Bone marrow (tissue), 2 donors: Measurements from ENCODE around the gene GPBP1.
A peak's percentile ranks its signal among the peaks of the same experiment; 100 is the strongest.

Experiments
- DNase-seq, 2 donors: peaks; one replicate each; lab custom pipeline; 2025; lab: John Stamatoyannopoulos, UW

GPBP1 gene

GRCh38 chr5:57211039-57211438 lies 37.2 kb downstream of the GPBP1 start:
- DNase-seq: no peak

- no peak for DNase-seq
Measured at GRCh38 chr5:57215629-57216195, 41.9 kb downstream of the GPBP1 start.

- no peak for DNase-seq
Measured at GRCh38 chr5:57216714-57217113, 42.9 kb downstream of the GPBP1 start.

- DNase-seq: no peak
Measured at GRCh38 chr5:57219386-57219785, 45.5 kb downstream of the GPBP1 start.

- peak in 1 of 2 donors; percentile 48 for DNase-seq
Measured at GRCh38 chr5:57221049-57221568, 47.2 kb downstream of the GPBP1 start.

- no peak for DNase-seq
Measured at GRCh38 chr5:57225553-57225952, 51.7 kb downstream of the GPBP1 start.

GRCh38 chr5:57229313-57229712 lies 55.5 kb downstream of the GPBP1 start:
- no peak for DNase-seq

GRCh38 chr5:57231607-57232006 lies 57.7 kb downstream of the GPBP1 start:
- no peak for DNase-seq

GRCh38 chr5:57232293-57233033 lies 58.6 kb downstream of the GPBP1 start:
- DNase-seq: no peak

- peak in 1 of 2 donors; percentile 2 for DNase-seq
Measured at GRCh38 chr5:57243286-57244137, 69.7 kb downstream of the GPBP1 start.

- no peak for DNase-seq
Measured at GRCh38 chr5:57244331-57244730, 70.5 kb downstream of the GPBP1 start.

GRCh38 chr5:57246426-57246825 lies 72.6 kb downstream of the GPBP1 start:
- no peak for DNase-seq

GRCh38 chr5:57247765-57248164 lies 73.9 kb downstream of the GPBP1 start:
- DNase-seq: no peak

- DNase-seq: no peak
Measured at GRCh38 chr5:57249265-57249874, 75.5 kb downstream of the GPBP1 start.

GRCh38 chr5:57258052-57258451 lies 84.2 kb downstream of the GPBP1 start:
- DNase-seq: no peak

- no peak for DNase-seq
Measured at GRCh38 chr5:57258943-57259342, 85.1 kb downstream of the GPBP1 start.

GRCh38 chr5:57259704-57260103 lies 85.8 kb downstream of the GPBP1 start:
- no peak for DNase-seq

GRCh38 chr5:57262541-57262940 lies 88.7 kb downstream of the GPBP1 start:
- no peak for DNase-seq

- DNase-seq: no peak
Measured at GRCh38 chr5:57267805-57268204, 93.9 kb downstream of the GPBP1 start.

GRCh38 chr5:57276353-57276752 lies 102.5 kb downstream of the GPBP1 start:
- DNase-seq: no peak

GRCh38 chr5:57277085-57277484 lies 103.2 kb downstream of the GPBP1 start:
- DNase-seq: no peak

- DNase-seq: no peak
Measured at GRCh38 chr5:57280853-57281252, 107.0 kb downstream of the GPBP1 start.
